Middle frontal gyrus (tissue), 1 donor: ENCODE data around the gene AGPS.
"Not testable (repeated sequence)": the region's sequence is repeated elsewhere in the genome, so short reads cannot be mapped to it uniquely, and the experiment has no call there.

Experiments
- DNase-seq: peaks from one replicate; pipeline ENCODE4 v3.0.0-alpha.2; 2015; ENCODE audit warnings: low spot score; ENCODE audit errors: extremely low spot score

The AGPS gene

GRCh38 chr2:177419274-177419673 is 26.7 kb downstream of the AGPS start:
- no peak for DNase-seq

- DNase-seq = no peak
Measured at GRCh38 chr2:177422271-177422670, 29.7 kb downstream of the AGPS start.

GRCh38 chr2:177424120-177424519 is 31.5 kb downstream of the AGPS start:
- DNase-seq = not testable (repeated sequence)

- not testable (repeated sequence) for DNase-seq
Measured at GRCh38 chr2:177424620-177425019, 32.0 kb downstream of the AGPS start.

GRCh38 chr2:177427316-177427715 is 34.7 kb downstream of the AGPS start:
- DNase-seq = no peak

- DNase-seq = not testable (repeated sequence)
Measured at GRCh38 chr2:177427936-177428335, 35.4 kb downstream of the AGPS start.

GRCh38 chr2:177429688-177430325 is 37.2 kb downstream of the AGPS start:
- DNase-seq = no peak

GRCh38 chr2:177430411-177430810 is 37.8 kb downstream of the AGPS start:
- DNase-seq = no peak

GRCh38 chr2:177431111-177431725 is 38.6 kb downstream of the AGPS start:
- not testable (repeated sequence) for DNase-seq

- no peak for DNase-seq
Measured at GRCh38 chr2:177432703-177433102, 40.1 kb downstream of the AGPS start.

- DNase-seq = no peak
Measured at GRCh38 chr2:177433402-177433801, 40.8 kb downstream of the AGPS start.

GRCh38 chr2:177434475-177434874 is 41.9 kb downstream of the AGPS start:
- DNase-seq = no peak

- no peak for DNase-seq
Measured at GRCh38 chr2:177445200-177445599, 52.6 kb downstream of the AGPS start.

- DNase-seq = no peak
Measured at GRCh38 chr2:177448031-177448430, 55.5 kb downstream of the AGPS start.

- DNase-seq = no peak
Measured at GRCh38 chr2:177449159-177449558, 56.6 kb downstream of the AGPS start.

GRCh38 chr2:177455187-177455586 is 62.6 kb downstream of the AGPS start:
- DNase-seq = no peak

- DNase-seq = not testable (repeated sequence)
Measured at GRCh38 chr2:177459756-177460155, 67.2 kb downstream of the AGPS start.

- no peak for DNase-seq
Measured at GRCh38 chr2:177460973-177461585, 68.5 kb downstream of the AGPS start.

GRCh38 chr2:177464549-177464948 is 72.0 kb downstream of the AGPS start:
- DNase-seq = no peak

- DNase-seq = no peak
Measured at GRCh38 chr2:177465400-177466138, 73.0 kb downstream of the AGPS start.

- DNase-seq = no peak
Measured at GRCh38 chr2:177466337-177467195, 74.0 kb downstream of the AGPS start.
